Measurements from ENCODE around the gene PLCXD1.
"Not testable (repeated sequence)": the region's sequence is repeated elsewhere in the genome, so short reads cannot be mapped to it uniquely, and the experiment has no call there.

PLCXD1 gene

DNA sequence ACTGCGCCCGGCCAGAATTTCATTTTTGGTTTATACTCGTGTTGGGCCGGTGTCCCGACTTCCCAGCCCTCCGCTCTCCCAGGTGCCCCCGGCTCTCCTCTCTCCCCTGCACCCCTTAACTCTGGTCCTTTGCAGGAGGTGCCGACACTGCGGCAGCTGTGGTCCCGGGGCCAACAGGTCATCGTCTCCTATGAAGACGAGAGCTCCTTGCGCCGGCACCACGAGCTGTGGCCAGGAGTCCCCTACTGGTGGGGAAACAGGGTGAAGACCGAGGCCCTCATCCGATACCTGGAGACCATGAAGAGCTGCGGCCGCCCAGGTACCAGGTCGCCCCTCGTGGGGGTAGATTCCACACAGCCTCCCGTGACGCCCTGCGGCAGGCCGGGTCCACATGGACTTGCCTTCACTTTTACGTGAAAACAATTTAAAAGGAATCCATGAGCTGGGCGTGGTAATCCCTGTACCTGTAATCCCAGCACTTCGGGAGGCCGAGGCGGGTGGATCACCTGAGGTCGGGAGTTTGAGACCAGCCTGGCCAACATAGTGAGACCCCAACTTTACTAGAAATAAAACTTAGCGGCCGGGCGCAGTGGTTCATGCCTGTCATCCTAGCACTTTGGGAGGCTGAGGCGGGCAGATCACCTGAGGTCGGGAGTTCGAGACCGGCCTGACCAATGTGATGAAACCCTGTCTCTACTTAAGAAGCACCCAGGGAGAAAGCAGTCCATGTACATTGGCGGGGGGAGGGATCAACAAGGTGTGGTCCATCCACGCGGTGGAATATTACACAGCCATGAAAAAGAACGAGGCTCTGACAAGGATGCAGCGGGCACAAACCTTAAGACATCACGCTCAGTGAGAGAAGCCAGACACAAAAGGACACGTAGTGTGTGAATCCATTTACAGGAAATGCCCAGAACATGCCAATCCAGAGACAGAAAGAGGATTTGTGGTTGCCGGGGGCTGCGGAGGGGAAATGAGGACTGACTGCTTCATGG, 12.0 kb downstream of the PLCXD1 start:
- DNase-seq, result no peak

DNA sequence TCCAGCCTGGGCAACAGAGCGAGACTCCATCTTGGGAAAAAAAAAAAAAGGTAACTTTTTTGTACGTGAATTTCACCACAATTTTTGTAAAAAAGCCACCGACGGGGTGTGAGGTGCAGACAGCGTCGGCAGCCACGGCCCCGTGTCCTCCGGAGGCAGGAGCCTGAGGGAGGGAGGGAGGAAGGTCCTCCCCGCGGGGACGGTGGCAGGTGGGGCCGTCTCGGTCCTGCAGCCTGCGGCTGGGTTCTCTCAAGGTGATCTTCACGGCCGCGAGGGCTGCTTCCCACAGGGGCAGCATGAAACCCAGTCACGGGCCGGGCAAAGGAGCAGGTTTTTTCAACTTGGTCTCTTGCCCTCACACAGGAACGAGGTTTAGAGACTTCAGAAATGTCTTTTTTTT, 14.0 kb downstream of the PLCXD1 start:
- DNase-seq, result no peak

DNA sequence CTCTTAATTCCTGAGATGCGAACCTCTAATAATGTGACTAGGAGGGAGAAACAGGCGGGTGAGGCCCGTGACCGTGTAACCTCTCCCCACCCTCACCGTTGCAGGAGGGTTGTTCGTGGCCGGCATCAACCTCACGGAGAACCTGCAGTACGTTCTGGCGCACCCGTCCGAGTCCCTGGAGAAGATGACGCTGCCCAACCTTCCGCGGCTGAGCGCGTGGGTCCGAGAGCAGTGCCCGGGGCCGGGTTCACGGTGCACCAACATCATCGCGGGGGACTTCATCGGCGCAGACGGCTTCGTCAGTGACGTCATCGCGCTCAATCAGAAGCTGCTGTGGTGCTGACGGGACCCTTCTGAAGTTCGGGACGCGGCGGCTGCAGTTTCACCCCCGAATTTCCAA, 17.8 kb downstream of the PLCXD1 start:
- no peak for DNase-seq

DNA sequence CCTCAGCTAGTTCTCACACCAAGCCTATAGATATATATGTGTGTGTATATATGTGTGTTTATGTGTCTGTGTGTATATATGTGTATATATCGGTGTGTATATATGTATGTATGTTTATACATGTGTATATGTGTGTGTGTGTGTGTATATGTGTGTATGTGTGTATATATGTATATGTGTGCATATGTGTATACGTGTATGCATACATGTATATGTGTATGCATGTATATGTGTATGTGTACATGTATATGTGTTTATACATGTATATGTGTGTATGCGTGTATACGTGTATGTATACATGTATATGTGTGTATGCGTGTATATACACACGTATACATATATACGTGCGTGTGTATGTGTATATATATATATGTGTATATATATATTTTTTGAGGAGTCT, 19.2 kb downstream of the PLCXD1 start:
- DNase-seq, result no peak

DNA sequence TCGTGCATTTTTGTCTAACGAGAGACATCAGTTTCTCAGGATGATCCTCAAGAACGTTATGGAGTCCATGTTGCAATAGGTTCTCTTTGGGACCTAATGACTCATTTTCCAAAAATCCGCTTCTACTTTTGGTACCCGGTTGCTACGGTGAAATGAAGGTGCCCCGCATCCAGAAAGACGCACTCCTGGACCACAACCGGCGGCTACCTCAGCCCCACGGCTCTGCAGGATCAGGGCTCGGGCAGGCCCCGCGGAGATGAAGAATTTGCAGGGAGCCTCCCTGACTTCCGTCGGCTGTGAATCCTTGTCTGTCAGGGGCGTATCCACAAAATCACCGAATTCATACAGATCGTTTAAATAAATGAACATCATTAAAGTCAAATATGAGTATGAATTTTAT, 21.8 kb downstream of the PLCXD1 start:
- DNase-seq, result no peak

DNA sequence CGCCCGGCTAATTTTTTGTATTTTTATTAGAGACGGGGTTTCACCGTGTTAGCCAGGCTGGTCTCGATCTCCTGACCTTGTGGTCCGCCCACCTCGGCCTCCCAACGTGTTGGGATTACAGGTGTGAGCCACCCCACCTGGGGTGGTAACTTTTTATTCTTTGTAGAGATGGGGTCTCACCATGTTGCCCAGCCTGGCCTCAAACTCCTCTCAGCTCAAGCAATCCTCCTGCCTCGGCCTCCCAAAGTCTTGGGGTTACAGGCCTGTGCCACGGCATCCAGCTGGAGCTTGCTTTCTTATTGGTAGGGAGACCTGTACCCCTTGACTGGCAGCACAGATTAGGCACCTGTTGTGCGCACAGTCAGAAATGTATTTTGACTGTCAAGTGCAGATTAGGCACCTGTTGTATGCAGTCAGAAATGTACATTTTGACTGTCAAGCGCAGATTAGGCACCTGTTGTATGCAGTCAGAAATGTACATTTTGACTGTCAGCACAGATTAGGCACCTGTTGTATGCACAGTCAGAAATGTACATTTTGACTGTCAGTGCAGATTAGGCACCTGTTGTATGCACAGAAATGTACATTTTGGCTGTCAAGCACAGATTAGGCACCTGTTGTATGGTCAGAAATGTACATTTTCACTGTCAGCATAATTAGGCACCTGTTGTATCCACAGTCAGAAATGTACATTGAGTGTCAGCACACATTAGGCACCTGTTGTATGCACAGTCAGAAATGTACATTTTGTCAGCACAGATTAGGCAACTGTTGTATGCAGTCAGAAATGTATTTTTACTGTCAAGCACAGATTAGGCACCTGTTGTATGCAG, 24.8 kb downstream of the PLCXD1 start:
- DNase-seq, result not testable (repeated sequence)

DNA sequence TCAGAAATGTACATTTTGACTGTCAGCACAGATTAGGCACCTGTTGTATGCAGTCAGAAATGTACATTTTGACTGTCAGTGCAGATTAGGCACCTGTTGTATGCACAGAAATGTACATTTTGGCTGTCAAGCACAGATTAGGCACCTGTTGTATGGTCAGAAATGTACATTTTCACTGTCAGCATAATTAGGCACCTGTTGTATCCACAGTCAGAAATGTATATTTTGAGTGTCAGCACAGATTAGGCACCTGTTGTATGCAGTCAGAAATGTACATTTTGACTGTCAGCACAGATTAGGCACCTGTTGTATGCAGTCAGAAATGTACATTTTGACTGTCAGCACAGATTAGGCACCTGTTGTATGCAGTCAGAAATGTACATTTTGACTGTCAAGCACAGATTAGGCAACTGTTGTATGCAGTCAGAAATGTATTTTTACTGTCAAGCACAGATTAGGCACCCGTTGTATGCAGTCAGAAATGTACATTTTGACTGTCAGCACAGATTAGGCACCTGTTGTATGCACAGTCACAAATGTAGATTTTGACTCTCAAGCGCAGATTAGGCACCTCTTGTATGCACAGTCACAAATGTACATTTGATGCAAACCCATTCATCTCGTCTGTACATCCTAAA, 25.6 kb downstream of the PLCXD1 start:
- not testable (repeated sequence) for DNase-seq

DNA sequence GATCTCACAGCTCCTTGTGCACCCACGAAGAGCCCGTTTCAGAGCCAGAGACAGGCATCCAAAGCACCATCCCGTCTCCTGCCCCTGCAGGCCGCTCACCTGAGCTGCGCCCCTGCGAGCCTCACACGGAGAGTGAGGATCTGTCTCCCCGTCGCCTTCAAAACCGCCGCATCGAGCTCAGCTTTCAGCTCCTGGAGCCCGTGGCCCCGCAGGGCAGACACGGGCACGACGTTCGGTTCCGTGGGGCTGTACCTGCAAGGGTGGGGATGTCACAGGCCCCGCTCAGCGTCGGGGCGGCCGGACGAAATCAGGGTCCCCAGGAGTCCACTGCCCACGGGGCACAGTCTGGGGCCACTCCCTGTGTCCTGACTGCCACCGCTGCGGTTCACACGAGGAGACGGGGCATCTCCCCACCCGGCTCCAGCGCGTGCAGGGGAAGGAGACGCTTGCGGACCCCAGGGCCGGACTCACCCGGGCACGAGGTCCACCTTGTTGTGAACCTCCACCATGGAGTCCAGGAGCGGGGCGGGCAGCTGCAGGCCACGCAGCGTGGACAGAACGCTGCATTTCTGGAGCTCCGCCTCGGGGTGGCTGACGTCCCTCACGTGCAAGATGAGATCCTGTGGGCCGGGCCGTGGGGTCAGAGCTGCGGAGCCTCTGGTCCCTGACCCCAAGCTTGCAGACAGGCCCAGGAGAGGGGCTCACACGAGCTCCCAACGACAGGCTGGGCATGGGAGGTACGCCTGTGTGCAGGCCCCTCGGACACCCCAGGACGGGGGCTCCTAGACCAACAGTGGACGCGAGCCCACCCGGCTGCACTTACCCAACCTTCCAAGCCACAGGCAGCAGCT, 26.3 kb downstream of the PLCXD1 start:
- DNase-seq, result no peak

DNA sequence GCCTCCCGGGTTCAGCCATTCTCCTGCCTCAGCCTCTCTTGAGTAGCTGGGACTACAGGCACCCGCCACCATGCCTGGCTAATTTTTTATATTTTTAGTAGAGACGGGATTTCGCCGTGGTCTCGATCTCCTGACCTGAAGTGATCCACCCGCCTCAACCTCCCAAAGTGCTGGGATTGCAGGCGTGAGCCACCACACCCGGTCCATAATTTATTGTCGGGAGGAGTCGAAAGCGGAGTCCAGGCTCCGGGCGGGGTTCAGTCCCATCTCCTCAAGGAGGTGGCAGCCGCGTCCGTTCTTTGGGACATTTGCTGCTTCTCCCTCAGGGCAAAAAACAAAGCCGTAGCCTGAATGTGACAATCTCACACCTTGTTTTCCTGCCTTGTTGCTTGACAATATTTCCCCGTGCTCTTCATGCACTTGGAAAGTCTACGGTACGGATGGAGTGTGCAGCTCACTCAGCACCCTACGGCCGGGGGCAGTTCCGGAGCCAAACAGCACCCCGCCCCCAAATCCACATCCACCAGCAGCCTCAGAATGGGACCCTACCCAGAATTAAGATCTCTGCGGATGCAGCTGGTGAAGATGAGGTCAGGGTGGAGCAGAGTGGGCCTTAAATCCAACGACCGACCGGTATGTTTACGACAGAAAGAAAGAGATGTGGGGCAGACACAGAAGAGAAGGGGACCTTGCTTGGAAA, 27.8 kb downstream of the PLCXD1 start:
- no peak for DNase-seq

DNA sequence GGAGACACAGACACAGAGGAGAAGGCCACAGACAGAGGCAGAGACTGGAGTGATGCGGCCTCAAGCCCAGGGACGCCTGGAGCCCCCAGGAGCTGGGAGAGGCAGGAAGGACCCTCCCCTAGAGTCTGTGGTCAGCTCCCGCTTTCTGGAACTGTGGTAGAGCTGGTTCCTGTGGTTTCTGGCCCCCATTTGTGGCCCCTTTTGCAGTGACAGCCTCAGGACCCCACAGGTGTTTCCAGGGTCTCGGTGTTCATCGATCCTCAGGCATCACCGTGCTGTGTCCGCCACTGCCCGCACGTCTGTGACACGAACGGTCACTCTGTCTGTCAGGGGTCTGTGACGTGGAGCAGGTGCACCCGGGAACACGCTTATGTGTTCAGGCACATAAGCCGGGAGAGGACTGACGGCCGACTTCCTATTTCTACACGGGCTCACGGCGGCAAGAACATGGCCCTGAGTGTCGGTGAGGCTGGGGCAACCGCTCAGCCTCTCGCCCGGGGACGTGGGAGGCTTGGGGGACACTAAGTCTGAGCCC, 29.5 kb downstream of the PLCXD1 start:
- no peak for DNase-seq

DNA sequence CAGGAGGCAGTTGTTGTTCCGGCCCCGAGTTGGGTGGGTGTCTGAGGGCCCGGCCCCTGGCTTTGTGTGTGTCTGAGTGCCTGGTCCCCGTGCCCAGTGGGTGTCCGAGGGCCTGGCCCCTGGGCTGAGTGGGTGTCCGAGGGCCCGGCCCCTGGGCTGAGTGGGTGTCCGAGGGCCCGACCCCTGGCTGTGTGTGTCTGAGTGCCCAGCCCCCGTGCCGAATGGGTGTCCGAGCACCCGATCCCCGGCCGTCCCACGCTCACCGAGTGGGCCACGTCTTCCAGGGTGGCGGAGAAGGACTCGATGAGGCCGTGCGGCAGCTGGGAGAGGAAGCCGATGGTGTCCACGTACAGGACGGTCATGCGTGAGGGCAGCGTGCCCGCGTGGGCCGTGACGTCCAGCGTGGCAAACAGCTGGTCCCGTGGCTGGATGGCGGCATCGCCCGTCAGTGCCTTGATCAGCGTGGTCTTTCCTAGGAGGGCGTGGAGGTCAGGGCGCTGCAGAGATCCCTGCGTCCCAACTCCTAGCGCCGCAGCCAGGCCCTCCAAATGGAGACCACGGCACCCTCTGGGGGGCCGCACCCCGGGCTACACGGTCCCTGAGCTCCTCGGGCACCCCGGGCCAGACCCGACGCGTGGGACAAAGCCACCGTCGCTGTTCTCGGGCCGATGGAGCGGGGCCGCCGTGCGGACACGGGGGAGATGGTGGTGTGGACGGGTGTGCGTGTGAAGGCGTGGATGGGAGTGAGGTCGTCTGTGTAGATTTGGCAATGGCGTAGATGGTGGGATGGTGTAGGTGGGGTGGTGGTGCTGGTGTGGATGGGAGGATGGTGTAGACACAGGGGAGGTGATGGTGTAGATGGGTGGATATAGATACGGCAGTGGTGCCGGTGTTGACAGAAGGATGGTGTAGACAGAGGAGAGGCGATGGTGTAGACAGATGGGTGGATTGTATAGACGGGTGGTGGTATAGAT, 30.3 kb downstream of the PLCXD1 start:
- no peak for DNase-seq

DNA sequence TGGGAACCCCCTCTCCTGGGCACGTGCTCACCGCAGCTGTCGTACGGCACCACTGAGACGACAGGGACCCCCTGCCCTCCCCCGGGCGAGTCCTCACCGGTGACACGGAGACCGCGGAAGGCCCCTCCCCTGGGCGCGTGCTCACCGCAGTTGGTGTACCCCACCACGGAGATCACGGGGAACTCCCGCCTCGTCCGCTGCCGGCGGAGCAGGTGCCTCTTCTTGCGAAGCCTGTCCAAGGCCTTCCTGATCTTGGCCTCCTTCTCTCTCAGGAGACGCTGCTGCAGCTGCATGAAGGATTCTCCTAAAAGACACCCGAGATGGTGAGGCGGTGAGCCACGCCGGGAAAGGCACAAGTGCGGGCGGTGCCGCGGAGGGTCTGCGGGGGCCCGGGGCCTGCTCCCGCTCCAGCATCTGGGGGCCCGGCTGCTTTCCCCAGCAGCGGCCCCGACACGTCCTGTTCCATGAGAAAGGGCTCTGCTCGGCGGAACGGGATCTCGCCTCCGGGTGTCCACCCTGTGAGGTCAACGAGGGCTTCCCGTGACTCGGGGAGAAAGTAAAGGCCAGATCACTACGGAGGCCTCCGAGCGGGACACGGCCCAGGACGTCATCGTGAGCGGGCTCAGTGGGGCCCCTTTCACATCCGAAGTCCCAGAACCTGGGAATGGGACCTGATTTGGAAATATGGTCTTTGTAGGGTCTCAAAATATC, 31.6 kb downstream of the PLCXD1 start:
- no peak for DNase-seq

DNA sequence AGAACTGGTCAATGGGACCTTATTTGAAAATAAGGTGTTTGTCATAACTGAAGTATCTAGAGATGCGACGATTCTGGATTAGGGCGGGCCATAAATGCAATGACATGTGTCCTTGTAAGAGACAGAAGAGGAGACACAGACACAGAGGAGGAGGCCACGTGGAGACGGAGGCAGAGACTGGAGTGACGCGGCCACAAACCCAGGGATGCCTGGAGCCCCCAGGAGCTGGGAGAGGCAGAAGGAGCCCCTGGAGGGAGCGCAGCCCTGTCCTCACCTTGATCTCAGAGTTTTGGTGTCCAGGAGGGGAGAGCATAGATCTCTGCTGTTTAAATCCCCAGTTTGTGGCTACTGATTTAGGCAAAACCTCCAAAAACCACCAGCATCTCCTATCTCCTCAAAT, 32.4 kb downstream of the PLCXD1 start:
- no peak for DNase-seq

DNA sequence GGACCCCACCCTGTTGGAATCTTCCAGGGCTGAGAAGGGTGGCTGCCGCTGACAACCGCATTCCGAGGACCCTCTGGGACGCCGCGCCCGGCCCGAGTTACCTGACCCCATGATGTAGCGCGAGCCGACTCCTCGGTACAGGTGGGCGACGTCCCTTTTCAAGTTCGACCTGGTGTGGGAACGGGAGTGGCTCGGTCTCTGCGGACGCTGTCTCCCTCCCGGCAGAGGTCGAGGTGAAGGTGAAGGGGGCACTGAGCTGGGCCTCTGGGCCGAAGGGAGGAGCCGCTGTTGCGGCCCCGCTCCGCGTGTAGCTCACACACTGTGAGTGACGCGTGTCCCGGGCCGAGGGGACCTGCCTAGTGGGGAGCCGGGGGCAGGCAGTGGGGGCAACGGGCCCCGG, 32.9 kb downstream of the PLCXD1 start:
- no peak for DNase-seq

DNA sequence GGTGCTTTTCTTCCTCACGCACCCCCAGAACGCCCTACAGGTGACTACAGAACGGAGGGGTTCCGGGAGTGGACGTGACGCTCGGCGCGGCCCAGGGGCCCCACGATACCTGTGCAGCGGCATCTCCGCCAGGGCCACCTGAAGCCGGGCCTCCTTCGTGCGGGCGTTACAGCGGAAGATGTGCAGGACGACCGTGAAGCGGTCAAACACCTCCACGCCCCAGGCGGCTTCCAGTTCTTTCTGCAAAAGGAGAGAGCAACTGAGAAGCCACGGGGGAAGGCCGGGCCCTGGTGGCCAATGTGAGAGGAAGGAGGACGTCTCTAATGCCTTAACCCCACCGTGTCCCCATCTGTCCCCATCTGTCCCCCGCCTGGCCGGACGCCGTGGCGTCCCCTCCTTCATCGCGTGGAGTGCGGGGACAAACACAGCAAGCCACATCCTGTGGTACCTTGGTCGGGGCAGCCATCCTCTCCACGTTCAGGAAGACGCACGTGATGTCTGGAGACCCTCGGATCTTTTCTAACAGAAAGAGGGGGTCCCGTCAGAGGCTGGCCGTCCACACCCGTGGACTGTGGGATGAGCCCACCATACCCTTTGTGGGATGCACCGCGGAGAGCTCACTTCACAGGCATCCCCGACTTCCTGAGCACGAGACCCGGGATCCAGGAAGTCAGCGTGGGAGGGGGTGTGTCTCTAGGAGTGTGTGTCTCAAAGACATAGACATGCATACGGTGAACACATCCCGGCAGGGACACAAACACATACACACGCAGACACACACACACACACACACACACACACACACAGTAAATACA, 33.8 kb downstream of the PLCXD1 start:
- no peak for DNase-seq

DNA sequence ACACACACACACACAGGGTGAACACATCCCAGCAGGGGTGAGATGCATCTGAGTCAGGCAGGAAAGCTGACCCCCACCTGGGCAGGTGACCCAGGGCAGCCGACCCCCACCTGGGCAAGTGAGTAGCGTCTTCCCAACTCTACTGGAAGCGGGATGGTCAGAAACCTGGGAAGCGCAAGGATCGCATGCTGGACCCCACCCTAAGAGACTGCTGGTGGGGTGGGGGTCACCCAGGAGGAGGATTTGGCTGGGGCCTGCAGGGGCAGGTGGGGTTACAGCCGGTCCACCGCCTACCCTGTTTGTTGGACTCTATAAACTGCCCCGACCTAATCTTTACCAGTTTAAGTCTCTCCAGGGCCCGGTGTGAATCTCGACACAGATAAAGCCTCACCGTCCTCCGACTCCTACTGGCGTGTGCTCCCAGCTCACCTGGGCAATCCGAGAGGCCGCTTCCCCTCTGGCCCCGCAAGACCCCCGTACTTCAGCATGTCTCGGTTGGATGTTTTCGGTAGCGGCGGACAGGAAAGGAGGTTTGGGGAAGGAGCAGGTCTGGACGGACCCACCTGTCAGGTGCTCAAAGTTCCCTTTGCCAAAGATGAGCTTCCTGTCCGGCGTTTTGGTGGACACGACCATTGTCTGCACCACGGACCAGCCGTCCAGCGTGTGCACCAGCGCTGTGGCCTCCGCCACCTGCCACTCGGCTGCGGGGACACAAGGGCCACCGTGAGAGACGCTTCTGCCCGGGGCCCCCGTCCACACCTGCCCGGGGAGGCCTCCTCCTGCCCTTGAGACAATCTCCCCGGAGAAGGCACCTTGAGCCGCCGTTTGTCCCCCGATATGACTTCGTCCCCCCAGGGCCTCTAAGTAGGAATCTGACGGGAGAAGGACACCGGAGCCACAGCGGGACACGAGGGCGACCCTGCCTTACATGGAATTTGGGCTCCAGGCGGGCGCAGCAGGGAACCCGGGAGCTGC, 35.5 kb downstream of the PLCXD1 start:
- no peak for DNase-seq

DNA sequence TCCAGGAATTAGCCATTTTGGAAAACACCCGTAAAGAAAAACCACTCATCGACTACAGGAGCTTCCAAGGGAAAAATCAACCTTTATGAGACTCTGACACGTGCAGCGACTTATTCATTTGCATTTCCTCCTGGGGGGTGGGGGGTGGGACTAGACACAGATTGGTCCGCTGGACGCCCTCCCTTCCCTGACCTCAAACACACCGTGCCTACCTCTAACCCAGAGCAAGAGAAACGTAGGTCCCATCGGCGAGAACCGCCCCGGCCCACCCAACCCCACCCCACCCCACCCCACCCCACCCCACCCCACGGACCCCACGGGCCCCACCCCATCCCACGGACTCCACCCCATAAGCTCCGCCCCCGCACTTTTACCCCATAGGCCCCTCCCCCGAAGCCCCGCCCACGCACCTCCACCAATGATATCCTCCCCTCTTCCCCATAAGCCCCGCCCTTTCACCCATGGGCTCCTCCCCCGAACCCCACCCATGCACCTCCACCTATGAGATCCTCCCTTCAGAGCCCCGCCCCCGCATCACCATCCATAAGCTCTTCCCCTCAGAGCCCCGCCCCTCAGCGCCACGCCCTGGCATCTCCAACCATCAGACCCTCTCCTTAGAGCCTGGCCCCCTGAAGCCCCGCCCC, 36.4 kb downstream of the PLCXD1 start:
- DNase-seq, result no peak
